HG02938 (cell line): ENCODE measurements around the gene AIRE.
"Not testable (repeated sequence)": the region's sequence is repeated elsewhere in the genome, so short reads cannot be mapped to it uniquely, and the experiment has no call there.

Experiments
- ATAC-seq: cut with Tn5 transposase; IDR thresholded peaks from one replicate; pipeline ENCODE4 v1.9.1; 2021; ENCODE audit warnings: mild to moderate bottlenecking, moderate library complexity; ENCODE audit not compliant: unreplicated experiment

Gene AIRE

DNA sequence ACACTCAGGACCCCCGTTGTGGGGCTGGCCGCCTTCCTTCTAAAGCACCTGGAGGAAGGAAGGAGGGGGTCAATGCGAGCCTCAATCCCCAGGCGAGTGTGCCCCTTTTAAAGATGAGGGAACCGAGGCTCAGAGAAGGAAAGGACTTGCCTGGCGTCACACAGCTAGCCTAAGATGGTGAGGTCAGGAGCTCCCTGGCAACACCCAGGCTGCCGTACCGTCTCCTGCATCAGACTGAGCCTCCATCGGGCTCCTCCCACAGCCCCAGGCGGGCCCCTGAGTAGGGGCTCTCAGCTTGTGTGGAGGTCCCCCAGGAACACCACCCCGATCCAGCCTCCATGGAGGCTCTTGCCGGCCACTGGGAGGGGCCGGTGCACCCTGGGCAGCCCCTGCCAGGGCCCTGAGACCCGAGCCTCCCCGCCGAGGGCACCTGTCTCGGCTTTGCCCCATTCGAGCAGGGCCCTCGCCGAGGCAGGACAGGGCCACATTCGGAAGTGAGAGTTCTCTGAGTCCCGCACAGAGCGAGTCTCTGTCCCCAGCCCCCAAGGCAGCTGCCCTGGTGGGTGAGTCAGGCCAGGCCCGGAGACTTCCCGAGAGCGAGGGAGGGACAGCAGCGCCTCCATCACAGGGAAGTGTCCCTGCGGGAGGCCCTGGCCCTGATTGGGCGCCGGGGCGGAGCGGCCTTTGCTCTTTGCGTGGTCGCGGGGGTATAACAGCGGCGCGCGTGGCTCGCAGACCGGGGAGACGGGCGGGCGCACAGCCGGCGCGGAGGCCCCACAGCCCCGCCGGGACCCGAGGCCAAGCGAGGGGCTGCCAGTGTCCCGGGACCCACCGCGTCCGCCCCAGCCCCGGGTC lies at the start of gene AIRE:
Gene AIRE (plus strand): TSS at position 739 of the 855 bp plus-strand sequence. CDS start 131 bp downstream, outside the sequence.
- no peak for ATAC-seq

DNA sequence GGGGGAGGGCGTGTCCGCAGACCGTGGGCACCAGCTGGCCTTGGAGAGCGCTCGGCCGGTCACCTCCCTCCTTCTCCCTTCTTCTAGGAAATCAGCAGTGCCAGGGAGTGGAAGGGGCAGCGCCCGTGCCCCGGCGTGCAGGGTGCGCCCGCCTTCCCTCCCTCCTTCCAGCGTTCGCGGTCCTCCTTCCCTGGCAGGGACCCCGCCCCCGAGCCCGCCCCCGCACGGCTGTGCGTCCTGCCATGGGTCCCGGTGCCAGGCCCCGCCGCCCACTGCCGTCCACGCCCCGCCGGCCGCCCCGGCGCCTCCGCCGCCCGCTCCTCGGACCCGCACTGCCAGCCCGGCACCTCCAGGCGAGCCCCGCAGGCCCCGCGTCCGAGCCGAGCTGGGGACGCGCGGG lies 45.3 kb upstream of the AIRE start:
- ATAC-seq = not testable (repeated sequence)

DNA sequence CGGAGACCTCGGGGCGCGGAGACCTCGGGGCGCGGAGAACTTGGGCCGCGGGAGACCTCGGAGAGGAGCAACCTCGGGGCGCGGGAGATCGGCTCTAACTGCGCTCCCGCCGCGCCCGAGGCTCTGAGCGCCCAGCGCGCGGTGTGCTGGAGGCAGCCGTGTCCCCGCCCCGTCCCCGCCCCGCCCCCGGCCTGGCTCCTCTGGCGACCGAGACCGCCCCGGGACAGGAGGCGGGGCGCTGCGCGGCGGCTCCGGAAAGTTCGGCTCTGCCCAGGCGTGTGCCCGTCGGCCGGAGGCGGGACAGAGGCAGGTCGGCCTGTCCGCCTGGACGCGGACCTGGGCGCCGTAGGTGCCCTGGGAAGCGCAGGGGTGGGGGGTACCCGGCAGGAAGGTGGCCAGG lies 44.8 kb upstream of the AIRE start, which contains the start of gene ICOSLG:
Gene ICOSLG (minus strand): TSS at position 102 of the 400 bp plus-strand sequence. CDS start 126 bp downstream, outside the sequence.
- peak; percentile 43 for ATAC-seq

- ATAC-seq = peak; percentile 34
These were observed 44.4 kb upstream of the AIRE start for GRCh38 chr21:44241281-44241680.

DNA sequence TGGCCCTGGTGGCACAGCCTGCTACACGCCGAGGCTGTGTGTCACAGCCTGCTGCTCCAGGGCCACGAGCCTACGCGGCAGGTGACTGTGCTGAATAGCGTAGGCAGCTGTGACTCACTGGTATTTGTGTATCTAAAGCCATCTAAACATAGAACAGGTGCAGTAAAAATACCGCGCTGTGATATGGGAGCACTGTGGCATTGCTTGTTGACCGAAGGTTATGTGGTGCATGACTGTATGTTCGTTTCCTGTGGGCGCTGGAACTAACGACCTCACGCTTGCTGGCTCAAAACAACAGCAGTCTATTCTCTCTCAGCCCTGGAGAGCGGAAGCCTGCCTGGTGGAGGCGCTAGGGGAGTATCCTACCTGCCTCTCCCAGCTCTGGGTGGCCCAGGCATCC lies 41.7 kb upstream of the AIRE start:
- peak; percentile 48 for ATAC-seq

DNA sequence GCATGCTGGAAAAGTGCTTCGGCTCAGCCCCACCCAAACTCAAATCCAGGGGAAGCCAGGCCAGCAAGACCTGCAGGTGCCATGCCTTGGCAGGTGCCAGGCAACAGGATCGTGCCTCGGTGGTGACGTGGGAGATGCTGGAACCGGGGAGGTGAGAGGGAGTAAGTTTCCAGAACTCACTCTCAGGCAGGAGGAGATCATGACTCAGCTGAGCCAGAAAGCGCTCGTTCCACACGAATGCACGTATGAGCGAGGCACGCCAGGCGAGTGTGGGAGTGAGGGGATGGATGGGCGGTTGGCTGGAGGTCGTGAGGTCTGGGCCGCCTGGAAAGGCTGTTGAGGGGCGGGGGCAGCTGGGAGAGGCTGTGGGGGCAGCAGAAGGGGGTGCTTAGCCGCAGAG lies 37.8 kb upstream of the AIRE start:
- ATAC-seq = not testable (repeated sequence)

DNA sequence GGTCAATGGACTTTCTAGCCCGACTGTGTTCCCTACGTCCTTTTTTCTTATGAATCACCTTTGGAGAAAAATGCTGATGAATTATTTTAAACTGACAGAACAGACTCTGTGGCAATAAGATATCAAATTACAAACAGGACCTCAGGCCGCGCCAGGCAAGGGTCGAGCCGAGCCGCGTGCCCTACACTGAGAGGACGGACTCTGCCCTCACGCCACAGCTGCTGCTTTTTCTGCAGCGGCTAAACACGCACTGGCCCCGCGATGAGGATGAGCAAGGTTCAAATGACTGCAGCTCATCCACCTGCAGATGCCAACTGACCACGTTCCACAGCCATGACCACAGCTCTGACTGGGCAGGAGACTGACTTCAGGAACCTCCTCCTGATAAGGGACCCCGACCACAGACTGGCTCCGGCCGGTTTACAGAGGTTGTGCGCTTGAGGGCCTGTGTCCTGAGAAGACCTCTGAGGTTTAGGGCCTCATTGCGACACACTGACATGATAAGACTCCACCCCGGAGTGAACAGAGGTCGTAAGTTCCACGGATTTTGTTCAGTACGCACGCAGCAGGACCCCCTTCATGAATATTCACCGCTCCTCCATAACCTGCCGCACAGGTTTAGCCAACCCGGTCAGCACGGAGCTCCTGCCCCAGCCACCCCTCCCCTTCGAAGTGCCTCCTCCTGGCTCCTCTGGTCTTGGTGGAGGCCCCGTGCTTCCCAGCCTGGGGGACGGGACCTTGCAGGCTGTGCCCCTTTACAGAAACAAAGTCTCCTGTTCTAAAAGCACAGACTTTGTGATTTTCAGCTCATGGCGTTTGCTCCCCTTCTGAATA lies 36.3 kb upstream of the AIRE start:
- not testable (repeated sequence) for ATAC-seq

- ATAC-seq = no peak
These were observed 31.6 kb upstream of the AIRE start for GRCh38 chr21:44253832-44254710.

- no peak for ATAC-seq
These were observed 30.1 kb upstream of the AIRE start for GRCh38 chr21:44255511-44255981.

- no peak for ATAC-seq
These were observed 27.5 kb upstream of the AIRE start for GRCh38 chr21:44258056-44258725.

DNA sequence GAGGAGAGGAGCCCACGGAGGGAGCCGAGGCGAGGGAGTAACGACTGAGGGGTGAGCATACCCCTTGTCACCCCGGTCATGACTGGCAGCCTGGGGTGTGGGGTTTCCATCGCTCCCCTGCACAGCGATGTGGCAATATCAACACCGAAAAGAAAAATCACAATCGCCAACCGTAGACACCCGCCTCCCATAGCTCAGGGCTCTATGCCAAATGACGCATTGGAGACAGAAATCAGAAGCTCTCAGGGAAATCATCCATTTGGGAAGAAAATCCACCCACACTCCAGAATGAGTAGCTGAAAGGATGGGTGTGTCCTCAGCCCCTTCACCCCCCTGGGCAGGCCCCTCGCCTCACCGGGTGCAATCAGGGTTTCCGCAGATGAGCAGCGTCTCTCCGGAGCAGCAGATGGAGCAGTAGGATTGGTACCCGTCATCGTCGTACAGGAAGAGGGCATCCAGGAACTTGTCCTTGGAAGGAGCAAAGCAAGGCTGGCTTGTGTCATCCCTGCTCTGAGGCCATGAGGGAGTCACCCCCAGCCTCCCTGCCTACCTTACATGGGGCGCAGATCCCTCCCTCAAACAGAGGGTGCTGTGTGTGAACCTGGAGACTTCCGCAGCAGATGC lies 26.5 kb upstream of the AIRE start:
- no peak for ATAC-seq

DNA sequence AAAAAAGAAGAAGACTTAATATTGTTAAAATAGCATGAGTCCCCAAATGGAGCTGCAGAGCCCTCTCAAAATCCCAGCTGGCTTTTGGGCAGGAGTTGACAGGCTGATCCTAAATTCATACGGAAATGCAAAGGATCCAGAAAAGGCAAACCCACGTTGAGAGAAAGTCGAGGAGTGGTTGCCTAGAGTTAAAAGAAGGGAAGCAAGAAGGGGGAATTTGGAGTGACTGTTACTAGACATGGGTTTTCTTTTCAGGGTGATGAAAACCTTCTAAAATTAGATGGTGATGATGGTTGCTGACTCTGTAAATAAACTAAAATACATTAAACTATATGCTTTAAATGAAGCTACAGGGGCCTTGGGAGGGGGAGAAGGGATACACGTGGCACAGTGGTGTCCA lies 25.6 kb upstream of the AIRE start:
- no peak for ATAC-seq

- no peak for ATAC-seq
These were observed 24.7 kb upstream of the AIRE start for GRCh38 chr21:44260791-44261631.

GRCh38 chr21:44261675-44262295 lies 23.9 kb upstream of the AIRE start, which contains the start of gene DNMT3L:
TSS of gene DNMT3L (minus strand) at chr21:44261897. CDS start at chr21:44261259, 638 bp downstream.
- ATAC-seq = no peak

- no peak for ATAC-seq
These were observed 23.2 kb upstream of the AIRE start for GRCh38 chr21:44262338-44263056.

DNA sequence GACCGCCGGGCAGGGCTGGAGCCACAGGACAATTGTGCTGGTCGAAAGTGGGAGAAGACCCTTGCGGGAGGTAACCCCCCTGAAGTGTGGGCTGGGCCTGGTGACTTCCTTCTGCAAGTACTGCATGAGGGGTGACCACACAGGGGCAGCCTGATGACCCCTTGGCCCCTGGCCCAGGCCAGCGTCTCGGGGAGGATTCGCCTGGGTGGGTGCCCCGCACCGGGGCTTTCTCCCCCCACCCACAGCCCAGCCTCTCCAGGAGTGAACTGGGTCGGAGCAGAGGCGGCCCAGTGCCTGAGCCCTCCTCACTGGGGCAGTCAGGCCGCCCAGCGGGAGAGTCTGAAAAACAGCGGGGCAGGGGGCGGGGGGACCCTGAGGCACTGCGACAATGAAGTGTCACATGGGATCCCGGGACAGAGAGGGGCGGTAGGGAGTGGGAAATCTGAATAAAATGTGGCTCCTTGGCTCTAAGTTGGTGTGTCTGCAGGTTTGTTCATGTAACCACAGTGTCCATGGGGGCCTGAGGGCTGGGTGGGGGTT lies 22.4 kb upstream of the AIRE start:
- ATAC-seq = no peak

- no peak for ATAC-seq
These were observed 21.9 kb upstream of the AIRE start for GRCh38 chr21:44263768-44264167.
